ENCODE data around the gene OR6B2. TPM values are rescaled to one million over a fixed set of nuclear protein-coding genes. Genes with fewer than 3 reads are reported as not detected.

The OR6B2 gene
- total RNA-seq = not detected
- not detected for total RNA-seq (2013)

DNA sequence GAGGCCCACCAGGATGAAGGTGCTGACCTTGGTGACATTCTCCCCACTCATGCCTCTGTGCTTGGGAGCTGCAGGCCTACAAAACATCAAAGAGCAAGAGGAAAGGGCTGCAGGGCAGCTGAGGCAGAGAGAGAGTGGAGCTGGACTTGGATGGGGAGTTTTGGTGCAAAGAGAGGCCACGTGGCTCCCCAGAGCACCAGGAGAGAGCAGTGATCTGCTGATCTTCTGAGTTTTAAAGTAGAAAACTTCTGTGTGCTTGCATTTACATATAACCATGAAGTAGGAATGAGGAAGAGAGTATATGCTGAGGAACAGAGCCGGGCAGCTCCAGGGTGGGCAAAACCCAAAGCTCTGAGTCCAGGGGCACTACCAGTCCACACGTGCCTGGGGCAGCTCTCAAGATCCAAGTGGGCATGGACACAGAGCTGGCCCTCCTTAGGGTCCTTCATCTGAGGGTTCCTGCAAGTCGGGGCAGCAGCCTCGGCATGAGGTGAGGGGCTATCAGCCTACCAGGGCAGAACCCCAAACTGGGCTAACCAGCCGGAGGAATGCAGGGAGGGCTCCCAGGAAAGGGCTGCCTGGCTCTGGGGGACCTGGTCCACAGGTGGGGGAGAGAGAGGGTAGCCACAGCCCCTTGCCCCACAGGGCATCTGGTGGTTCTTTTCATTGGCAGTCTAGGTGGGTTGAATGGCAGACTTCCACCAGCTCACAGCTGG, at the start of gene OR6B2:
Gene OR6B2 (minus strand): TSS at position 51 of the 716 bp plus-strand sequence. CDS start 0 bp downstream, at position 51.
- Mint-ChIP-seq H3K27ac (no peak within 1 kb of the TSS), H3K27me3 (ENCODE audit: low read depth in 2 of 2) (peaks cover 19 to 22% of the 10 kb centered on the region in 2 donors), H3K4me1 (peaks cover 0 to 4% of the 10 kb centered on the region in 2 donors), H3K9me3 (no peaks in the 10 kb centered on the region), H3K36me3 (no peaks in the 10 kb centered on the region), H3K4me3 (no peak within 1 kb of the TSS)
- H3K4me1 ChIP-seq (ENCODE audit: control insufficient read depth, insufficient read depth, low read length) = peaks cover 4% of the 10 kb centered on the region
- intact Hi-C loops (cut with micrococcal nuclease) = no loop called here
- TF ChIP-seq CTCF (IDR thresholded peaks at IDR 0.05) = no peak
- DNase-seq (no peak), ATAC-seq (no peak)
- H3K27me3 ChIP-seq (ENCODE audit: control insufficient read depth, insufficient read depth, low read length) = peaks cover 2% of the 10 kb centered on the region
- WGBS (ENCODE audit: insufficient coverage) = 68% methylated on average over 6 of the region's 6 CpGs
- H3K9me3 ChIP-seq (ENCODE audit: control insufficient read depth, insufficient read depth, low read length) = no peaks in the 10 kb centered on the region
- H3K36me3 ChIP-seq (ENCODE audit: control insufficient read depth, insufficient read depth, low read length) = no peaks in the 10 kb centered on the region
- no peak within 1 kb of the TSS for H3K4me3 ChIP-seq (ENCODE audit: low read length)
- H3K27ac ChIP-seq (ENCODE audit: low read length) = no peak within 1 kb of the TSS

DNA sequence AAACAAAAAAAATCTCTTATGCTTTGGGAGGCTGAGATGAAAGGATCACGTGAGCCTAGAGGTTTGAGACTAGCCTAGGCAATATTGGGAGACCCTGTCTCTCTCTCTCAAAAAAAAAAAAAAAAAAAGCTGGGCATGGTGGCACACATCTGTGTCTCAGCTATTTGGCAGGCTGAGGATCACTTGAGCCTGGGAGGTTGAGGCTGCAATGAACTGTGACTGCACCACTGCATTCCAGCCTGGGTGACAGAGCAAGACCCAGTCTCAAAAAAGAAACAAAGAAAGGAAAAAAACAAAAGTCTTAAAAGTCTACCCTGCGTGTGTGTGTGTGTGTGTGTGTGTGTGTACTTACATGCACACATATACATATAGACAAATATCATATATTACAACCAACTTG, 48.4 kb upstream of the OR6B2 start:
- H3K27me3 ChIP-seq (ENCODE audit: control insufficient read depth, insufficient read depth, low read length) = peaks cover 2% of the 10 kb centered on the region
- H3K4me1 ChIP-seq (ENCODE audit: control insufficient read depth, insufficient read depth, low read length) = no peaks in the 10 kb centered on the region
- H3K4me3 ChIP-seq (ENCODE audit: low read length) = no peak overlapping the region
- DNase-seq (no peak), ATAC-seq (no peak)
- no peak overlapping the region for H3K27ac ChIP-seq (ENCODE audit: low read length)
- Mint-ChIP-seq H3K36me3 (peaks cover 14% of the 10 kb centered on the region), H3K9me3 (peaks cover 4 to 6% of the 10 kb centered on the region in 2 donors), H3K4me3 (no peak overlapping the region), H3K27ac (no peak overlapping the region), H3K4me1 (no peaks in the 10 kb centered on the region), H3K27me3 (ENCODE audit: low read depth in 2 of 2) (peaks cover 9 to 70% of the 10 kb centered on the region in 2 donors)
- no CpG with 5 or more reads among the region's 2 CpGs for WGBS (ENCODE audit: insufficient coverage)
- H3K36me3 ChIP-seq (ENCODE audit: control insufficient read depth, insufficient read depth, low read length) = no peaks in the 10 kb centered on the region
- no peak for TF ChIP-seq CTCF (IDR thresholded peaks at IDR 0.05)
- H3K9me3 ChIP-seq (ENCODE audit: control insufficient read depth, insufficient read depth, low read length) = no peaks in the 10 kb centered on the region
- intact Hi-C loops (cut with micrococcal nuclease) = no loop called here

DNA sequence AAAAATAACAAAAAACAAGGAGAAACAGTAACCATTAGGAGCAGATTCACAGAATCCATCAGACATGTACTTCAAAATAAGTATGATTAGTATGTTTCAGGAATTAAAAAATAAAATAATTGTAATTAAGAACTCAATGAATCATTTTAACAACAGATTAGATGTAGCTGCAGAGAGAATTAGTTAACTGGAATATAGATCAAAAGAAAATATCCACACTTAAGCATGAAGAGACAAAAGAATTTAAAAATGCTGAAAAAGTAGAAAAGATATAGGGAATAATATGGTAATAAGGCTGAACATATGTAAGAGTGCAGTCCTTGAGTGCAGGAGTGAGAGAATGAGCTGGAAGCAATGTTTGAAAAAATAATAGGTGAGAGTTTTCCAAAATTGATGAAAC, 47.2 kb upstream of the OR6B2 start:
- Histone ChIP-seq H3K9me3 (ENCODE audit: control insufficient read depth, insufficient read depth, low read length) (no peaks in the 10 kb centered on the region), H3K27ac (ENCODE audit: low read length) (no peak overlapping the region), H3K36me3 (ENCODE audit: control insufficient read depth, insufficient read depth, low read length) (no peaks in the 10 kb centered on the region), H3K4me1 (ENCODE audit: control insufficient read depth, insufficient read depth, low read length) (no peaks in the 10 kb centered on the region), H3K4me3 (ENCODE audit: low read length) (no peak overlapping the region), H3K27me3 (ENCODE audit: control insufficient read depth, insufficient read depth, low read length) (peaks cover 2% of the 10 kb centered on the region)
- H3K9me3 Mint-ChIP-seq = peaks cover 4 to 6% of the 10 kb centered on the region in 2 donors
- intact Hi-C loops (cut with micrococcal nuclease) = no loop called here
- DNase-seq (no peak), ATAC-seq (no peak)
- H3K4me3 Mint-ChIP-seq = no peak overlapping the region
- no peaks in the 10 kb centered on the region for H3K4me1 Mint-ChIP-seq
- no peak for TF ChIP-seq CTCF (IDR thresholded peaks at IDR 0.05)
- no peak overlapping the region for H3K27ac Mint-ChIP-seq
- H3K36me3 Mint-ChIP-seq = peaks cover 14% of the 10 kb centered on the region
- H3K27me3 Mint-ChIP-seq (ENCODE audit: low read depth in 2 of 2) = peaks cover 9 to 59% of the 10 kb centered on the region in 2 donors

DNA sequence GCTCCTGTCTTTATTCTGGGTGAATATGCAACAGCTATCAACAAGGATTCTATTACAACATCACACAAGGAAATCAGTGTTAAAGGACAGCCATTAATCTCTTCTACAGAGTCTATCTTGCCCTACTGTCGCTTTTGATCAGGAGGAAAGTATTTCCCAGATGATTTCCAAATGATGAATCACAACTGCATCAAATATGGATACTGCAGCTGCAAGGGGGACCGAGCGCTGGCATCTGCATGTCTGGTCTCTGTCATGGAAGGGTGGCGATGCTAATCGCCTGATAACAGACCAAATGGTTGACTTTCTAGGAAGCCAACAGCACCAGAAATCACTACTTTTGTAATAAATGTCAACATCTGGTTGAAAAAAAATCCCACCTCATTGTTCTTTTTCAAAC, 44.3 kb upstream of the OR6B2 start:
- ATAC-seq = no peak
- H3K27me3 ChIP-seq (ENCODE audit: control insufficient read depth, insufficient read depth, low read length) = peaks cover 4% of the 10 kb centered on the region
- H3K27ac ChIP-seq (ENCODE audit: low read length) = no peak overlapping the region
- no peaks in the 10 kb centered on the region for H3K36me3 ChIP-seq (ENCODE audit: control insufficient read depth, insufficient read depth, low read length)
- no peak for DNase-seq
- no peak overlapping the region for H3K4me3 ChIP-seq (ENCODE audit: low read length)
- intact Hi-C loops (cut with micrococcal nuclease) = no loop called here
- no peak for TF ChIP-seq CTCF (IDR thresholded peaks at IDR 0.05)
- WGBS (ENCODE audit: insufficient coverage) = 51% methylated on average over 5 of the region's 5 CpGs
- Mint-ChIP-seq H3K9me3 (peaks cover 4 to 6% of the 10 kb centered on the region in 2 donors), H3K4me1 (no peaks in the 10 kb centered on the region), H3K36me3 (peaks cover 14% of the 10 kb centered on the region), H3K27me3 (ENCODE audit: low read depth in 2 of 2) (peaks cover 10 to 41% of the 10 kb centered on the region in 2 donors), H3K27ac (no peak overlapping the region), H3K4me3 (no peak overlapping the region)
- H3K4me1 ChIP-seq (ENCODE audit: control insufficient read depth, insufficient read depth, low read length) = no peaks in the 10 kb centered on the region
- no peaks in the 10 kb centered on the region for H3K9me3 ChIP-seq (ENCODE audit: control insufficient read depth, insufficient read depth, low read length)

Measured in natural killer cell (primary cell).